Panc1 (cell line): ENCODE results near the gene CCDC178. TPM values are rescaled to one million over a fixed set of nuclear protein-coding genes. Genes with fewer than 3 reads are reported as not detected.

ENCODE experiments used
- ATAC-seq: fragments of 200-7000 bp; cut with Tn5 transposase; 2 replicates; pipeline ENCODE4 v1.9.1; 2020; ENCODE audit warnings: mild to moderate bottlenecking, moderate library complexity
- BruUV-seq: library from RNA; stranded (reverse); fragments of 400-500 nt; replicated peaks from 2 replicates; lab custom pipeline; 2021; lab: Mats Ljungman, UMichigan
- CTCF ChIA-PET: fragments of 300-600 bp; sonication (Branson Sonifier 250); formaldehyde crosslinking; loops from one replicate; lab custom pipeline; 2022; ENCODE audit warnings: antibody characterized with exemption; lab: Charles Lee
- POLR2A ChIA-PET: fragments of 300-600 bp; sonication (Branson Sonifier 250); formaldehyde crosslinking; loops from one replicate; lab custom pipeline; 2022; ENCODE audit warnings: antibody characterized with exemption; lab: Charles Lee
- DNase-seq: peaks from one replicate; pipeline ENCODE4 v3.0.0-alpha.2; 2010; ENCODE audit warnings: low read depth, low spot score
- H3K27ac ChIP-seq: 2 replicates; pipeline ENCODE4 v1.5.1; 2011; ENCODE audit warnings: mild to moderate bottlenecking, low read length, inconsistent platforms
- H3K27me3 ChIP-seq: fragments of 200-500 bp; sonication (Bioruptor generic); 2 replicates; pipeline ENCODE4 v1.6.0; 2014; ENCODE audit warnings: low read length, inconsistent platforms; ENCODE audit not compliant: control insufficient read depth, insufficient read depth
- H3K36me3 ChIP-seq: fragments of 200-500 bp; sonication (Bioruptor generic); 2 replicates; pipeline ENCODE4 v1.5.1; 2014; ENCODE audit warnings: inconsistent platforms, mild to moderate bottlenecking, low read length, moderate library complexity; ENCODE audit not compliant: control insufficient read depth, insufficient read depth
- H3K4me1 ChIP-seq: 2 replicates; pipeline ENCODE4 v1.5.1; 2011; ENCODE audit warnings: inconsistent platforms, mild to moderate bottlenecking, low read length, moderate library complexity; ENCODE audit not compliant: control insufficient read depth, insufficient read depth
- H3K4me3 ChIP-seq, 2 experiments: 2 replicates each; pipeline ENCODE4 v1.5.1; 2011 to 2012; ENCODE audit warnings: low read depth in 2 of 2, low read length in 2 of 2, mild to moderate bottlenecking in 2 of 2, inconsistent platforms in 1 of 2, moderate library complexity in 1 of 2
- H3K9me3 ChIP-seq: fragments of 200-500 bp; sonication (Bioruptor generic); 2 replicates; pipeline ENCODE4 v1.5.1; 2014; ENCODE audit warnings: low read depth, mild to moderate bottlenecking, inconsistent platforms, low read length, moderate library complexity; ENCODE audit not compliant: control insufficient read depth, insufficient read depth
- CTCF ChIP-seq: fragments of 450-650 bp; IDR thresholded peaks from 2 replicates; pipeline ENCODE4 v1.5.1; 2017; ENCODE audit warnings: mild to moderate bottlenecking
- POLR2AphosphoS5 ChIP-seq: IDR thresholded peaks from 2 replicates; pipeline ENCODE4 v1.6.1; 2012; ENCODE audit warnings: mild to moderate bottlenecking, low read depth, low read length, moderate library complexity
- SIN3A ChIP-seq: IDR thresholded peaks from 2 replicates; pipeline ENCODE4 v1.6.1; 2012; ENCODE audit warnings: low read depth, mild to moderate bottlenecking, low read length, moderate library complexity, borderline replicate concordance; ENCODE audit not compliant: insufficient read depth
- TCF7L2 ChIP-seq: IDR thresholded peaks from 2 replicates; pipeline ENCODE4 v1.6.1; 2011; ENCODE audit warnings: mild to moderate bottlenecking, low read depth, low read length, inconsistent platforms
- in situ Hi-C: cut with HindIII; loops from 2 replicates; pipeline ENCODE4 v1.10.0; 2016; ENCODE audit warnings: low sequenced_read_pairs, low pct_unique_long_range_greater_than_20kb
- intact Hi-C: fragments of 100-400 bp; cut with micrococcal nuclease; formaldehyde crosslinking; loops from one replicate; pipeline ENCODE4 v1.10.0; 2022; ENCODE audit not compliant: unreplicated experiment
- total RNA-seq: library from RNA; stranded (reverse); gene quantifications from one replicate; pipeline ENCODE4 v1.2.1, GENCODE V29; 2021; ENCODE audit not compliant: unreplicated experiment
- TF ChIP-seq, protein P1 (sequence below), 2 experiments: IDR thresholded peaks; 2 replicates each; pipeline ENCODE4 v1.6.1; 2011 to 2012; ENCODE audit warnings: low read depth in 2 of 2, control low read depth in 1 of 2, low read length in 1 of 2, mild to moderate bottlenecking in 1 of 2, moderate library complexity in 1 of 2; ENCODE audit not compliant: insufficient read depth in 1 of 2

Gene CCDC178
- total RNA-seq, 1 experiment from 2014 or later, result not detected

- CTCF ChIA-PET, result no interaction called here
- Histone ChIP-seq H3K9me3 (peaks cover 3% of the 10 kb centered on the region; the same call in 1 of the 2 replicates), H3K27ac (no peak overlapping the region), H3K4me3 (no peak overlapping the region), H3K36me3 (no peaks in the 10 kb centered on the region), H3K4me1 (no peaks in the 10 kb centered on the region), H3K27me3 (no peaks in the 10 kb centered on the region)
- no TSS peak for BruUV-seq
- TF ChIP-seq, protein P1, sequence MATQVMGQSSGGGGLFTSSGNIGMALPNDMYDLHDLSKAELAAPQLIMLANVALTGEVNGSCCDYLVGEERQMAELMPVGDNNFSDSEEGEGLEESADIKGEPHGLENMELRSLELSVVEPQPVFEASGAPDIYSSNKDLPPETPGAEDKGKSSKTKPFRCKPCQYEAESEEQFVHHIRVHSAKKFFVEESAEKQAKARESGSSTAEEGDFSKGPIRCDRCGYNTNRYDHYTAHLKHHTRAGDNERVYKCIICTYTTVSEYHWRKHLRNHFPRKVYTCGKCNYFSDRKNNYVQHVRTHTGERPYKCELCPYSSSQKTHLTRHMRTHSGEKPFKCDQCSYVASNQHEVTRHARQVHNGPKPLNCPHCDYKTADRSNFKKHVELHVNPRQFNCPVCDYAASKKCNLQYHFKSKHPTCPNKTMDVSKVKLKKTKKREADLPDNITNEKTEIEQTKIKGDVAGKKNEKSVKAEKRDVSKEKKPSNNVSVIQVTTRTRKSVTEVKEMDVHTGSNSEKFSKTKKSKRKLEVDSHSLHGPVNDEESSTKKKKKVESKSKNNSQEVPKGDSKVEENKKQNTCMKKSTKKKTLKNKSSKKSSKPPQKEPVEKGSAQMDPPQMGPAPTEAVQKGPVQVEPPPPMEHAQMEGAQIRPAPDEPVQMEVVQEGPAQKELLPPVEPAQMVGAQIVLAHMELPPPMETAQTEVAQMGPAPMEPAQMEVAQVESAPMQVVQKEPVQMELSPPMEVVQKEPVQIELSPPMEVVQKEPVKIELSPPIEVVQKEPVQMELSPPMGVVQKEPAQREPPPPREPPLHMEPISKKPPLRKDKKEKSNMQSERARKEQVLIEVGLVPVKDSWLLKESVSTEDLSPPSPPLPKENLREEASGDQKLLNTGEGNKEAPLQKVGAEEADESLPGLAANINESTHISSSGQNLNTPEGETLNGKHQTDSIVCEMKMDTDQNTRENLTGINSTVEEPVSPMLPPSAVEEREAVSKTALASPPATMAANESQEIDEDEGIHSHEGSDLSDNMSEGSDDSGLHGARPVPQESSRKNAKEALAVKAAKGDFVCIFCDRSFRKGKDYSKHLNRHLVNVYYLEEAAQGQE (IDR thresholded peaks at IDR 0.05; ENCODE audit: insufficient read depth in 1 of 2, low read depth in 2 of 2, low read length in 1 of 2), result no peak
- TF ChIP-seq SIN3A (no peak), TCF7L2 (no peak), POLR2AphosphoS5 (no peak), CTCF (no peak)
- ATAC-seq (no peak), DNase-seq (no peak)
- intact Hi-C loops, result no loop called here
- POLR2A ChIA-PET, result no interaction called here
- in situ Hi-C loops, result no loop called here
Measured at GRCh38 chr18:32998285-32998684, 442.2 kb downstream of the CCDC178 start.

DNA sequence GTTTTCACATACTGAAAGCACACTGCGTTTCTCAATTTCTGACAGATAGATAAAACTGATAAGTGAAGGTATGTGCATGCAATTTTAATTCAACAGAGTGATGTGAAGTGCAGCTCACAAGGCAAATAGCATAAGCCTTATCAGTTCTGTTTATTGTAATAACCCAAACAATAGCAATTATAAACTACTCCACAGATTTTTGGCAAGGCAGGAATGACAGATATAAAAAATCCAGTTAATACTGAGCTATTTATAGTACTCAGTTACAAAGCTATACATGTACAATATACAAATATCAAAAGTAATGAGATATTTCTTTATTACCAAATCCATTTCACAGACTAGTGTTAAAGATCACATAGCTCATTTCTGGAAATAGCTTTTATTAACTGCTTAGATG lies 456.8 kb downstream of the CCDC178 start:
- intact Hi-C loops (no loop called here), in situ Hi-C loops (no loop called here)
- CTCF ChIA-PET, result no interaction called here
- H3K27ac ChIP-seq, result no peak overlapping the region
- POLR2A ChIA-PET, result no interaction called here
- no peaks in the 10 kb centered on the region; the same call in 1 of the 2 replicates for H3K36me3 ChIP-seq
- no peak for DNase-seq
- H3K27me3 ChIP-seq, result no peaks in the 10 kb centered on the region
- TF ChIP-seq, protein P1 (IDR thresholded peaks at IDR 0.05; ENCODE audit: insufficient read depth in 1 of 2, low read depth in 2 of 2, low read length in 1 of 2), result no peak
- no peak for TF ChIP-seq CTCF
- TF ChIP-seq SIN3A, result no peak
- TF ChIP-seq TCF7L2, result no peak
- no peak for TF ChIP-seq POLR2AphosphoS5
- H3K4me1 ChIP-seq, result no peaks in the 10 kb centered on the region
- no peaks in the 10 kb centered on the region for H3K9me3 ChIP-seq
- BruUV-seq, result no TSS peak
- ATAC-seq, result no peak
- no peak overlapping the region for H3K4me3 ChIP-seq
